ENCODE results near the gene KANSL2.

DNA sequence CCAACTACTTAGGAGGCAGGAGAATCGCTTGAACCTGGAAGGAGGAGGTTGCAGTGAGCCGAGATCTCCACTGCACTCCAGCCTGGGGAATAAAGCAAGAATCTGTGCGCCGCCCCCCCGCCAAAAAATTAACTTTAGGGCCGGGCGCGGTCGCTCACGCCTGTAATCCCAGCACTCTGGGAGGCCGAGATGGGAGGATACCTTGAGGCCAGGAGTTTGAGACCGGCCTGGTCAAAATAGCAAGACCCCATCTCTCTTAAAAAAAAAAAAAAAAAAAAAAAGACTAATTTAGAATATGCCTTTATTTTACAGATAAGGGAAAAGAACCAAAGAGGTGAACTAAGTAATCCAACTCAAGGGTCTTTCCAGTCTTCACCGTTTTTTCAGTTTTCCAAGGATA lies 1.2 kb downstream of the KANSL2 start:
- TF ChIP-seq CREB1 (CRISPR knock-in tag; IDR thresholded peaks at IDR 0.05; ENCODE audit: low read depth) = no peak
- no peak for TF ChIP-seq EZH2 (IDR thresholded peaks at IDR 0.05; ENCODE audit: low read depth, unreplicated experiment)
- TF ChIP-seq, protein P1, sequence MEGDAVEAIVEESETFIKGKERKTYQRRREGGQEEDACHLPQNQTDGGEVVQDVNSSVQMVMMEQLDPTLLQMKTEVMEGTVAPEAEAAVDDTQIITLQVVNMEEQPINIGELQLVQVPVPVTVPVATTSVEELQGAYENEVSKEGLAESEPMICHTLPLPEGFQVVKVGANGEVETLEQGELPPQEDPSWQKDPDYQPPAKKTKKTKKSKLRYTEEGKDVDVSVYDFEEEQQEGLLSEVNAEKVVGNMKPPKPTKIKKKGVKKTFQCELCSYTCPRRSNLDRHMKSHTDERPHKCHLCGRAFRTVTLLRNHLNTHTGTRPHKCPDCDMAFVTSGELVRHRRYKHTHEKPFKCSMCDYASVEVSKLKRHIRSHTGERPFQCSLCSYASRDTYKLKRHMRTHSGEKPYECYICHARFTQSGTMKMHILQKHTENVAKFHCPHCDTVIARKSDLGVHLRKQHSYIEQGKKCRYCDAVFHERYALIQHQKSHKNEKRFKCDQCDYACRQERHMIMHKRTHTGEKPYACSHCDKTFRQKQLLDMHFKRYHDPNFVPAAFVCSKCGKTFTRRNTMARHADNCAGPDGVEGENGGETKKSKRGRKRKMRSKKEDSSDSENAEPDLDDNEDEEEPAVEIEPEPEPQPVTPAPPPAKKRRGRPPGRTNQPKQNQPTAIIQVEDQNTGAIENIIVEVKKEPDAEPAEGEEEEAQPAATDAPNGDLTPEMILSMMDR (conservative IDR thresholded peaks at IDR 0.05; ENCODE audit: low read depth in 2 of 2) = no peak
- no peak for TF ChIP-seq EZH2phosphoT487 (IDR thresholded peaks at IDR 0.05; ENCODE audit: unreplicated experiment)
- no peak for TF ChIP-seq POLR2AphosphoS5 (IDR thresholded peaks at IDR 0.05; ENCODE audit: low read depth)
- TF ChIP-seq, protein P2, sequence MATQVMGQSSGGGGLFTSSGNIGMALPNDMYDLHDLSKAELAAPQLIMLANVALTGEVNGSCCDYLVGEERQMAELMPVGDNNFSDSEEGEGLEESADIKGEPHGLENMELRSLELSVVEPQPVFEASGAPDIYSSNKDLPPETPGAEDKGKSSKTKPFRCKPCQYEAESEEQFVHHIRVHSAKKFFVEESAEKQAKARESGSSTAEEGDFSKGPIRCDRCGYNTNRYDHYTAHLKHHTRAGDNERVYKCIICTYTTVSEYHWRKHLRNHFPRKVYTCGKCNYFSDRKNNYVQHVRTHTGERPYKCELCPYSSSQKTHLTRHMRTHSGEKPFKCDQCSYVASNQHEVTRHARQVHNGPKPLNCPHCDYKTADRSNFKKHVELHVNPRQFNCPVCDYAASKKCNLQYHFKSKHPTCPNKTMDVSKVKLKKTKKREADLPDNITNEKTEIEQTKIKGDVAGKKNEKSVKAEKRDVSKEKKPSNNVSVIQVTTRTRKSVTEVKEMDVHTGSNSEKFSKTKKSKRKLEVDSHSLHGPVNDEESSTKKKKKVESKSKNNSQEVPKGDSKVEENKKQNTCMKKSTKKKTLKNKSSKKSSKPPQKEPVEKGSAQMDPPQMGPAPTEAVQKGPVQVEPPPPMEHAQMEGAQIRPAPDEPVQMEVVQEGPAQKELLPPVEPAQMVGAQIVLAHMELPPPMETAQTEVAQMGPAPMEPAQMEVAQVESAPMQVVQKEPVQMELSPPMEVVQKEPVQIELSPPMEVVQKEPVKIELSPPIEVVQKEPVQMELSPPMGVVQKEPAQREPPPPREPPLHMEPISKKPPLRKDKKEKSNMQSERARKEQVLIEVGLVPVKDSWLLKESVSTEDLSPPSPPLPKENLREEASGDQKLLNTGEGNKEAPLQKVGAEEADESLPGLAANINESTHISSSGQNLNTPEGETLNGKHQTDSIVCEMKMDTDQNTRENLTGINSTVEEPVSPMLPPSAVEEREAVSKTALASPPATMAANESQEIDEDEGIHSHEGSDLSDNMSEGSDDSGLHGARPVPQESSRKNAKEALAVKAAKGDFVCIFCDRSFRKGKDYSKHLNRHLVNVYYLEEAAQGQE (IDR thresholded peaks at IDR 0.05; ENCODE audit: unreplicated experiment) = no peak
- TF ChIP-seq JUNB (IDR thresholded peaks at IDR 0.05; ENCODE audit: unreplicated experiment) = no peak
- TF ChIP-seq ZNF331 (CRISPR knock-in tag; IDR thresholded peaks at IDR 0.05; ENCODE audit: low read depth) = no peak
- no peak for TF ChIP-seq ETS1 (IDR thresholded peaks at IDR 0.05)
- TF ChIP-seq STAT1 (IDR thresholded peaks at IDR 0.05; ENCODE audit: unreplicated experiment) = no peak
- TF ChIP-seq NANOG (IDR thresholded peaks at IDR 0.05; ENCODE audit: borderline replicate concordance) = no peak
- no peak for TF ChIP-seq ZNF114 (CRISPR knock-in tag; IDR thresholded peaks at IDR 0.05)
